Endothelial cell of umbilical vein (primary cell): ENCODE results near the gene TMEM33. TPM values are rescaled to one million over a fixed set of nuclear protein-coding genes. Genes with fewer than 3 reads are reported as not detected.

Experiments
- BruUV-seq: library from RNA; stranded (reverse); fragments of 400-500 nt; replicated peaks from 2 replicates; lab custom pipeline; 2021; lab: Mats Ljungman, UMichigan
- CTCF ChIA-PET: fragments of 300-600, 350-600 bp; sonication (Branson Sonifier 250); formaldehyde crosslinking; loops from one replicate; lab custom pipeline; 2021; ENCODE audit warnings: antibody characterized with exemption, inconsistent platforms; lab: Charles Lee
- POLR2A ChIA-PET: fragments of 300-600, 350-600 bp; sonication (Branson Sonifier 250); formaldehyde crosslinking; loops from one replicate; lab custom pipeline; 2021; ENCODE audit warnings: antibody characterized with exemption, inconsistent platforms; lab: Charles Lee
- DNase-seq: peaks from one replicate; pipeline ENCODE4 v3.0.0-alpha.2; 2011; ENCODE audit warnings: low read depth, low spot score
- FAIRE-seq: peaks from 2 replicates; lab custom pipeline; 2011; peaks lifted over from hg19 to GRCh38; lab: Jason Lieb, UNC
- H2AFZ ChIP-seq: 2 replicates; pipeline ENCODE4 v1.6.0; 2012; ENCODE audit warnings: low read depth, low read length, control low read depth, inconsistent platforms
- H3K27ac ChIP-seq: 2 replicates; pipeline ENCODE4 v1.5.1; 2011; ENCODE audit warnings: low read depth, mild to moderate bottlenecking, control low read depth, low read length, moderate library complexity; ENCODE audit not compliant: insufficient read depth
- H3K27me3 ChIP-seq, 2 experiments: 2 replicates each; pipeline versions ENCODE4 v1.6.0 to v1.6.1; 2011; ENCODE audit warnings: low read length in 2 of 2, mixed read lengths in 1 of 2; ENCODE audit not compliant: control insufficient read depth in 2 of 2, insufficient read depth in 2 of 2
- H3K36me3 ChIP-seq, 2 experiments: 2 replicates in 1 of 2; 3 replicates in 1 of 2; pipeline ENCODE4 v1.5.1; 2011; ENCODE audit warnings: low read length in 2 of 2, mild to moderate bottlenecking in 1 of 2, moderate library complexity in 1 of 2; ENCODE audit not compliant: control insufficient read depth in 2 of 2, insufficient read depth in 2 of 2; ENCODE audit errors: extremely low read depth in 1 of 2
- H3K4me1 ChIP-seq: 3 replicates; pipeline ENCODE4 v1.5.1; 2011; ENCODE audit warnings: mild to moderate bottlenecking, low read length; ENCODE audit not compliant: control insufficient read depth, insufficient read depth; ENCODE audit errors: extremely low read depth
- H3K4me2 ChIP-seq: 2 replicates; pipeline ENCODE4 v1.6.1; 2011; ENCODE audit warnings: low read length, control low read depth, mixed read lengths; ENCODE audit not compliant: insufficient read depth
- H3K4me3 ChIP-seq, 3 experiments: fragments of 200-600 bp in 1 of 3; sonication (generic), shearing (Covaris generic) in 1 of 3; replicated peaks in 1 of 3; 2 replicates each; pipeline ENCODE4 v1.5.1; 2011 to 2016; ENCODE audit warnings: control low read depth in 3 of 3, low read length in 3 of 3, mild to moderate bottlenecking in 2 of 3, inconsistent platforms in 1 of 3, low read depth in 1 of 3, moderate library complexity in 1 of 3; ENCODE audit not compliant: insufficient read depth in 1 of 3
- H3K79me2 ChIP-seq: 2 replicates; pipeline ENCODE4 v1.6.0; 2012; ENCODE audit warnings: low read length, inconsistent platforms; ENCODE audit not compliant: control insufficient read depth, insufficient read depth
- H3K9ac ChIP-seq: replicated peaks from 2 replicates; pipeline ENCODE3; 2011; ENCODE audit warnings: low read length, control low read depth; ENCODE audit not compliant: insufficient read depth; ENCODE audit errors: extremely low read depth
- H3K9me1 ChIP-seq: replicated peaks from 3 replicates; pipeline ENCODE4 v1.6.0; 2011; ENCODE audit warnings: mild to moderate bottlenecking, low read length; ENCODE audit not compliant: control insufficient read depth, insufficient read depth; ENCODE audit errors: extremely low read depth
- H3K9me3 ChIP-seq: replicated peaks from 2 replicates; pipeline ENCODE4 v1.5.1; 2012; ENCODE audit warnings: low read length, inconsistent platforms; ENCODE audit not compliant: control insufficient read depth, insufficient read depth
- H4K20me1 ChIP-seq: replicated peaks from 2 replicates; pipeline ENCODE3; 2011; ENCODE audit warnings: mild to moderate bottlenecking, low read length; ENCODE audit not compliant: control insufficient read depth, insufficient read depth; ENCODE audit errors: extremely low read depth
- CTCF ChIP-seq, 2 donors: IDR thresholded peaks; 1 replicate in 1 of 2; 2 replicates in 1 of 2; pipeline ENCODE4 v1.5.1; 2011; ENCODE audit warnings: low read length in 2 of 2, mild to moderate bottlenecking in 2 of 2, moderate library complexity in 2 of 2, control low read depth in 1 of 2, inconsistent platforms in 1 of 2, low read depth in 1 of 2; ENCODE audit not compliant: insufficient read depth in 1 of 2; ENCODE audit errors: extremely low read depth in 1 of 2
- EZH2 ChIP-seq: IDR thresholded peaks from 2 replicates; pipeline ENCODE4 v1.6.1; 2012; ENCODE audit warnings: borderline replicate concordance, low read depth, mild to moderate bottlenecking, moderate library complexity, low read length, inconsistent platforms; ENCODE audit not compliant: severe bottlenecking
- FOS ChIP-seq: IDR thresholded peaks from 2 replicates; pipeline ENCODE4 v1.6.1; 2011; ENCODE audit warnings: mild to moderate bottlenecking, low read length, moderate library complexity, borderline replicate concordance; ENCODE audit not compliant: insufficient read depth
- GATA2 ChIP-seq: IDR thresholded peaks from 2 replicates; pipeline ENCODE4 v1.7.0; 2011; ENCODE audit warnings: low read depth, mild to moderate bottlenecking, moderate library complexity, mixed read lengths, low read length; ENCODE audit not compliant: insufficient read length, insufficient read depth
- JUN ChIP-seq: IDR thresholded peaks from 2 replicates; pipeline ENCODE4 v1.6.1; 2011; ENCODE audit warnings: borderline replicate concordance, low read depth; ENCODE audit not compliant: insufficient read length, insufficient read depth
- MAX ChIP-seq: IDR thresholded peaks from 2 replicates; pipeline ENCODE4 v1.6.1; 2011; ENCODE audit not compliant: insufficient read depth, insufficient read length
- MYC ChIP-seq: IDR thresholded peaks from one replicate; pipeline ENCODE4 v1.6.1; 2011; ENCODE audit warnings: mild to moderate bottlenecking, low read depth, low read length
- POLR2A ChIP-seq: IDR thresholded peaks from 2 replicates; pipeline ENCODE4 v1.6.1; 2012; ENCODE audit warnings: low read depth, mild to moderate bottlenecking, control low read depth, low read length
- POLR2AphosphoS5 ChIP-seq: IDR thresholded peaks from 2 replicates; pipeline ENCODE4 v1.6.1; 2012; ENCODE audit warnings: low read depth, mild to moderate bottlenecking, control low read depth, low read length, moderate library complexity; ENCODE audit not compliant: insufficient read depth
- dilution Hi-C: fragments of 300-500 bp; cut with MboI; formaldehyde crosslinking; loops from one replicate; pipeline ENCODE4 v1.15.0; 2019; ENCODE audit warnings: low sequenced_read_pairs; ENCODE audit not compliant: extremely low pct_ligation_motif_present
- intact Hi-C: fragments of 100-400 bp; cut with micrococcal nuclease; formaldehyde crosslinking; loops from one replicate; pipeline ENCODE4 v1.10.0; 2022
- polyA plus RNA-seq, 4 experiments: library from polyadenylated mRNA; depleted of rRNA in 3 of 4; stranded (reverse) in 3 of 4; unstranded in 1 of 4; fragments of >200 nt; gene quantifications; 2 replicates each; pipeline versions ENCODE4 v1.2.1 to v1.2.3, GENCODE V29; 2011 to 2012; ENCODE audit warnings: missing spikeins in 1 of 4
- total RNA-seq: library from RNA; stranded (reverse); gene quantifications from 2 replicates; pipeline ENCODE4 v1.2.3, GENCODE V29; 2021

TMEM33 gene
- total and polyA plus RNA-seq, 2 donors (not counting 3 experiments of a cell fraction or from before 2014, with no cell fraction given): 52.9 to 60.1 TPM

GRCh38 chr4:41921476-41921875, 13.8 kb upstream of the TMEM33 start:
- no peaks in the 10 kb centered on the region for H4K20me1 ChIP-seq
- no peak for FAIRE-seq

More at GRCh38 chr4:41921476-41921875, 13.8 kb upstream of the TMEM33 start:
- Histone ChIP-seq H3K4me3 (no peak overlapping the region), H3K9me1 (no peaks in the 10 kb centered on the region), H3K27ac (no peak overlapping the region), H3K36me3 (no peaks in the 10 kb centered on the region), H2AFZ (no peak overlapping the region), H3K4me2 (no peak overlapping the region), H3K4me1 (no peaks in the 10 kb centered on the region), H3K79me2 (no peaks in the 10 kb centered on the region), H3K27me3 (peaks cover 5 to 6% of the 10 kb centered on the region in 2 experiments), H3K9me3 (no peaks in the 10 kb centered on the region), H3K9ac (no peak overlapping the region)
- no TSS peak for BruUV-seq
- dilution Hi-C loops (no loop called here), intact Hi-C loops (no loop called here)
- DNase-seq: no peak
- ChIA-PET CTCF (no interaction called here), POLR2A (no interaction called here)
- TF ChIP-seq JUN (no peak), MAX (no peak), FOS (no peak), POLR2A (no peak), MYC (no peak), CTCF (IDR thresholded peaks at IDR 0.05; ENCODE audit: extremely low read depth in 1 of 2, insufficient read depth in 1 of 2, low read depth in 1 of 2, low read length in 2 of 2) (no peak), GATA2 (no peak), EZH2 (no peak), POLR2AphosphoS5 (no peak)
